ENCODE results near the gene RNF43.
"Not testable (repeated sequence)": the region's sequence is repeated elsewhere in the genome, so short reads cannot be mapped to it uniquely, and the experiment has no call there.

Gene RNF43

GRCh38 chr17:58403311-58403710 is 14.0 kb downstream of the RNF43 start:
- DNase-seq = no peak

DNA sequence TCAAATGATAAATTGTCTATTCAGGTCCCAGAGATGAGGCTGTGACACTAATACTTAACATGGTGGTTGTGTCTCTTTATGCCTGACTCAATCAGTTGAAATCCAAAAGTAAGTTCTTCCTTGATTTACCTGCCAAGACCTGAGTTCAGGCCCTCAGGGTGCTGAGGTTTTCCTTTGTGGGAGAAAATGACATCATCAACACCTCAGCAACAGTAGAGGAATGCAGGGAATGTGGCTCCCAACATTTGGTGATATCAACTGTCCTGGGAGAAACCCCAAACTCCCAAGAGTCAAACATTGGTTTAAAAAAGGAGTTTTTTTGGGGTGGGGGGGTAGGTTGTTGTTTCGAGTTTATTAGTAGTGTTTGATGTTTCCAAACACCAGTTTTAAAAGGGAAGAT is 14.7 kb downstream of the RNF43 start:
- DNase-seq = no peak

DNA sequence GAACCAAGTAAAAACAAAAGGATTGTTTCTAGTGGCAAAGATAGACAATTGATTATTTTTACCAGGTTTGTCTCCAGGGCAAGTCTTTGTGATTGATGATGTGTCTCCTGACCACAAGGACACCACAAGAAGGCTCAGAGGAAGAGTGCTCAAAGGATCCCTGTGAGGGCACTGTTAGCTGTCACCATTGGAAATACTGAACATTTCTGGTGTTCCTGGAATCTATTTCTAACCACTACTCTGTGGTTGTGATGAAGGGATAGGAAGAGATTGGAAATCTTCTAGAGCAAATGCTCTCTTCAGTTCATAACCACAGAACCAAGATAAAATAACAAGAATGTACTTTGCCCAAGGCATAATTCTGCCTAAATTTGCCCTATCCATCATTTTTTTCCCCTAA is 15.3 kb downstream of the RNF43 start:
- DNase-seq = no peak

DNA sequence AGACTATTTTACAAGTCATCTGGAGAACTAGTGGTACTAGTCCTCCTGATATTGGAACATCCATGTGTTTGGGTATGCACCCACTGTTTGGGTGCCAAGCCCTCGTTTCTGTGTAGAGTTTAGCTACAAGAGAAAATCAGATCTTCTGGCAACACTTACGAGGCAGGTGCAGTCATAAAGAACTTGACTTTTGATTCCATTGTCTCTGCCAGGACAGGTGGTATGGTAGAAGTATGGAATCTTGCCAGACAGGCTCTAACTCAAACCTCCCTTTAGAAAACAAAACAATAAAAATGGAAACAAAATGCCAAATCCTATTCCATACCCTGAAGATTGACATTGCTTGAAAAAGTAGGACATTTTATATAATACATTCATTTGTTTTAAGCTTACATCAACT is 16.0 kb downstream of the RNF43 start:
- no peak for DNase-seq

DNA sequence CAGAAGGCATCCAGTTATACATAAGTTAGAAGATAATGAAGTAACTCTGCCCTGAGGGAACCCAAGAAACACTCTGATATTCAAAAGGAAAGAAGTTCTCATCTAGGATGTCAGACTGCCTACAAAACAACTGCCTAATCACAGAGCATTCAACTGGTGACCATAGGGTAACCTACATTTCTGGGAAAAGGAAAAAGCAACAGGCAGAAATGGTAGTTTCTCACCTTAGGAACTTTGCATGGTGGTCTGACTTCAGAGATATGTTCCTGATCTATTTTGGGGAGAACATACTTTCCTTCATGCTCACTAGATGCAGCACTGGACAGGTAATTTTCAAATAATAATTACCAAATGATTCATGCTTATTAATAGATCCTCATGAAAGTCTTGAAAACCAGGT is 16.5 kb downstream of the RNF43 start:
- no peak for DNase-seq

DNA sequence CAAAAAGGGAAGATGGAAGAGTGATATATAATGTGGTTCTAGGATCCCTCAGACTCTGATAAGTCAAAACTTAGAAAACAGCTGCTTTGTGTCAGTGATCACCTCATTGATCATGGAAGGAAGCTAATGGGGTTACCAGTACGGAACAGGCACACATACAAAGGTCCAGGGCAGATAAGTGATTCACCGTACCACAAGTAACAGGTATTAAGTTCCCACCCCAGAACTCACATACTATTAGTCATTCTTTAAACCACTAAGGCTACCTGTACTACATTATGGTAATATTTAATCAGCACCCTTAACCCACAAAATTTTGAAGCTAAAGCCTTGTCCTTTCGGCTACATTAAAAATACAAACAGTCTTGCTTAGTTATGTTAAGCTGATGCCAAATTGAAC is 17.4 kb downstream of the RNF43 start:
- DNase-seq = no peak

DNA sequence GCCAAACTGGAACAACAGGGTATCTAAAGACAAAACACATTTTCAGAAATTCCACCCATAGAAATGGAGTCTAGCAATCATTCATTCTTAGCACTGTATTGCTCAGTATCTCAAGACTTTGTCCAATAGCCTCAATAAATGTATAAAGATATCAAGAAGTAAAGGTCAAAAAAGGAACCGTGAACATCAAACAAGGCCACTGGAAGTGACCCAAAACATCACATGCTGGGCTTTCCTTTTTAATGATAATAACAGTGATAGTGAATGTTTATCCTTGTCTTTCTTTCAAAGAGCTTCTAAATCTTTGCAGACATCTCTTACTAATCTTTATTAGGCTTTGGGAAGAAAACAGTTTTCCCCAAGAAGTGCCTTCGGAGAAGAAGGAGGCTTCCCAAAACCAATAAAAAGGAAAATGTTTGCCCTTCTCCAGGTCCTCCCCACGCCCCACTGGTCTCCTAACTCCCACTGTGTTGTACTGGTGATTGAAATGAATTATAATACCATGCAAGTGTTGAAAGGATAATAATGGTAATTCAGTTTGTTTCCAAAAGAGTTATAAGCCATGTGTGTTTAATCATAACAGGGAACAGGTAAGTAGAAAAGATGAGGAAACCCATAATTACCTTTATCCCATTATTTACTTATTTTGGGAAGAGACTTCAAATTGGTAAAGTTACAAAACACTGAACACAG is 18.6 kb downstream of the RNF43 start:
- DNase-seq = no peak

- DNase-seq = not testable (repeated sequence)
These were observed 19.9 kb downstream of the RNF43 start for GRCh38 chr17:58397421-58397820.

GRCh38 chr17:58396173-58396572 is 21.2 kb downstream of the RNF43 start:
- no peak for DNase-seq

DNA sequence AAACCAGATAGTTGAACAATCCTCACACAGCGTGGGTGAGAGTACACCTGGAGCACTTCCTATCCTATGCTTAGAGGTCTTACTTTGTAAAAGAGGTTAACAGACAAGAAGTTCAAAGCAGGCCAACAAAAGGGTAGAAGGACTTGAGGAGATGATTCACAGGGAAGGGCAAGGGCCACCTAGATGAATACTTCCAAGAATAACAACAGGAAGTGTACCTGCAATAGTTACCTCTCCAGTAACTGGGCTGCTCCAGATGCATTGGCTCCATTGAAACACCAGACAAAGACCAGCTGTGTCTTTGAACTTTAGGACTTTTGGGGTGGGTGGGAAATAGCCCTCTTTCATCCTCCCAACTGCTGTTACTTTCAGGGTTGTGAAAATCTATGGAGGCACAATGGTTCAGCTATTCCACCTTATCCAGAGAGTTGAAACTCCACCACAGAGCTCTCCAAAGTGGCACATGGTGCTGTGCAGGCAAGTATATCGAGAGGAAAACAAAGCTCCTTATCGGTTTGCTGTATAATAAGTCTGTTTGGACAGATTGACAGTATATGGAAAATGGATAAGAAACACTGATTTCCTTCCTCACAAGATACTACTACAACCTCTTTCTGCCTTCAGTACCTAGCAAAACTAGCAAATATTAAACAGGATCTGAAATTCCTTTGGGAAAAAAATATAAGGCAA is 22.7 kb downstream of the RNF43 start:
- DNase-seq = no peak

DNA sequence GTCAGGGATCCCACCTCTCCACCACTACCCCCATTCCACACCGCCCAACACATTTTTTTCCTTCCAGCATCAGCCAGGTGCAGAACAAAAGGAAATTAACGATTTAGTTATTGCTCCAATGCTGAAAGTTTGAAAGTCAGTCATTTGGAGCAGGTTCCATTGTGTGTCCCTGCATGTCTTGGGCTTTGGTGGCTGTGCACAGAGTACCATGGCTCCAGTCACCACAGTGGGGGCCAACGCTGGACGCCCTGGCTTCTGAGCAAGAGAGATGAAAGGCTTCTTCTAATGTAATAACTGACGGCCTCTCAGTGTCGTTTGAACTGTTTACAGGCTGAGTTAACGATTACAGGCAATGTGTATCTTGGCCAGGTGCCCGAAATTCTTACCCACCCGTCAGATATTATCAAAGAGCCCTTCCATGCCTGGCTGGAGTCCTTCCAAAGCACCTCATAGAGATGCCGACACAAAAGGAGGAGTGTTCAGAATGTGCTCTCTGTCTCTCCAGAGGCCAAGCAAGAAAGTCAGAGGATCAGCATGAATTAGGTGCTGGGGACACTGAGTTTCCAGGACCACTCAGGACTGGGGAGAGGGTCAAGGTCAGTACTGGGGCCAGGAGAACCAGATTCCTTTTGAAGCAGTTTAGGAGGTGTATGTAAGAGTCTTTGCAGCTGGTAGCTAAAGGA is 25.9 kb downstream of the RNF43 start:
- DNase-seq = no peak

- DNase-seq = no peak
These were observed 26.4 kb downstream of the RNF43 start for GRCh38 chr17:58390884-58391283.

GRCh38 chr17:58388302-58389190 is 28.8 kb downstream of the RNF43 start:
- no peak for DNase-seq

DNA sequence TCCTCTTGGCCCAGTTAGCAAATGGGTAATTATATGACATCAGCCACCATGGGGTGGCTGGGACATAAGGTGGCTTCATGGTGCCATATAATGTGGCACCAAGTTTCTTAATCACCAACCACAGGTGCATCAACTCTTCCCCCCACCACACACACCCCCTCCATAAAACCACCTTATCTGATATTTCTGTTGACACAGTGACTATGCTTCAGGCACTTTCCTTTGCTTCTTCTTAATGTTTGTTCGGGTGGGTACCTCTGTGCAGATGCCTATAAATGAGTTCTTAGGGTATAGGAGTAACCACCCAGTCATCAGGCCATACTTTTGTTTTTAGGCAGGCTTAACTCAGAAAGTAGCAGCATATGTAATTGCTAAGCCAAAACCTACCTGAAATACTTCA is 29.5 kb downstream of the RNF43 start:
- no peak for DNase-seq

GRCh38 chr17:58386708-58387107 is 30.6 kb downstream of the RNF43 start:
- DNase-seq = no peak

DNA sequence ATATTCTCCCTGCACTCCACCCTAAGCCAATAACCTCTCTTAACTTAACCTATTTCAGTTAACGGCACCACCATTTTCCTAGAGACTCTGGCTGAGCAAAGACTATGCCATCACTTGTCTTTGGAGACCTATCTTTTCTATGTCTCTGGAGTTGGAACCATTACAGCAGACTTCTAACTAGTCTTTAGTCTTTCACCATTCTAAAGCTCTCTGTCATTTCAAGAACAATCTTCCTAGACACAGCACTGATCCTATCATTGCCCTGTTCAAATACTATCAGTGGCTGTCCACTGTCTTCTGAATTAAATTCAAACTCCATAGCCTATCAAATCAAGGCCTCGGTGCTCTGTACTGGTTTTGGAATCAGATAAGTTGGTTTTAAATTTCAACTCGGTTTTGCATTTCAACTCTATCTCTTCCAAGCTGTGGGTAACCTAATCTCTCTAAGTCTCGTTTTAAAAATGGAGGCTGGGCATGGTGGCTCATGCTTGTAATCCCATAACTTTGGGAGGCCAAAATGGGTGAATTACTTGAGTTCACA is 31.9 kb downstream of the RNF43 start:
- DNase-seq = no peak

GRCh38 chr17:58384897-58385296 is 32.4 kb downstream of the RNF43 start:
- no peak for DNase-seq

- DNase-seq = no peak
These were observed 33.4 kb downstream of the RNF43 start for GRCh38 chr17:58383892-58384462.

DNA sequence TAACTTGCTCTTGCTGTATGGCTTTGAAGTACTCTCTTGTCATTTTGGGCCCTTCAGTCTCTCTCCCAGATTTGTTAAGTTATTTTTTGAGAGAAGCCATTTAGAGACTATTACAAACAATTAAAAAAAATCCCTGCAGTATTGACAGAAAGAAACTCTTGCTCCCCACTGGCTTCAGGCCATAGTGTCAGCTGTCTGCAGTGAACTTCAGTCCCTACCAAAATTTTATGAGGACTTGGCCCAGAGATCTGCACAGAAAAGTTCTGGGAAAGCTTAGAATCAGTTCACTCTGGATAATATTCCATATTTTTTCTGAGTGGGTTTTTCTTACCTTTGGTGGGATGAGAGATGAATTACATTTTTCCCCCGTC is 34.5 kb downstream of the RNF43 start:
- no peak for DNase-seq

GRCh38 chr17:58382108-58382871 is 35.0 kb downstream of the RNF43 start:
- no peak for DNase-seq

GRCh38 chr17:58381124-58382035 is 36.0 kb downstream of the RNF43 start:
- no peak for DNase-seq

Data from CD4-positive, alpha-beta T cell treated with Interleukin-1 beta for 1 hour (primary cell).